GM18498 (cell line): ENCODE measurements around the gene LGALS7B.

Experiments used
- ATAC-seq: cut with Tn5 transposase; IDR thresholded peaks from one replicate; pipeline ENCODE4 v1.9.1; 2021; ENCODE audit warnings: mild to moderate bottlenecking, moderate library complexity; ENCODE audit not compliant: unreplicated experiment

LGALS7B gene

DNA sequence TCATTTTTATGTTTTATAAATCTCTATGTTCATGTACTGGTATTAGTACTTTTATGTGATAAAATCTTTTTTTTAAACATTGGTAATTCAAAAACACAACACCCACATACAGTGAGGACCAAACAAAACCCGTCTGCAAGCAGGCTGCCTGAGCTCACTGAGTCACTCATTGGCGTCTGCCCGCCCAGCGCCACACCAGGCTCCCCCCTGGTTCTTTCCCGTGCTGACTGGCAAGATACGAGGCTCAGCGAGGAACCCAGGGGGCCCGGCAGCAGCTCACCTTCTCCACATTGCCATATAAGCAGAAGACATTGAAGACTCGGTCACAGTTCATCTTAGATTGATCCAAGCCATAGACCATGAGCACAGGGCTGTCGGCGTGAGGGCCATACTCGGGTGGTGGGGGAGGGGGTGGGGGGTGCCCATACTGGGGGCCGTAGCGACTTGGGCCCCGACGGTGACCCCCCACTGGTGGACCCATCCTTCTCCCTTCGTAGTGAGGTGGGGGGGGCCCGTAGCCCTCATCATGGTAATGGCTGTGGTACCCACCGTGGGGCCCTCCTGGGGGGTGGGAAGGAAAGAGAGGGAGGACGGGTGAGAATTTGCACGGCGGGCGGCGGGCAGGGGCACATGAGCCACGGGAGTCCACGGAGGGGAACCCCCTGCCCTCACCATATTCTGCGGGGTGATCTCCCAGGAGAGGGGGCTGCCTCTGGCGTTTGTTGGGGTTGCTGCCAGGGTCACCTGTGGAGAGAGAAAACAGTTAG, 51.0 kb downstream of the LGALS7B start:
- no peak for ATAC-seq

DNA sequence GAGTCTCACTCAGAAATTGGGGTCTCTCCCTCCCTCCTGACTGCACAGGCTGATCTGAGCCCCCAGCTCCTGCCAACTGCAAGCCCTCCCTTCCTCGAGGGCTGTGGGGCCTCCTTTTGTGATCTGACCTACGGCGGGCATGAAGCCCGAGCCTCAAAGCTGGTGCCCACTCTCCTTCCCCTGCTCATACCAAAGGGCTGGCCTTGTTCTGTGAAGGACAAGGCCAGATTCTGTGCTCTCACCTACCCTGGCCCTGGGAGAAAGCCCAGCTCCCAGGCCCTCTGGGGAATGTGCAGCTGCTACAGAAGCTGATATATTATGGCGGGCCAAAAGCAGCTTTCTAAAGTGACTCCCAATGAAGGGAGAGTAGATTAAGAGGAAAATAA, 51.6 kb downstream of the LGALS7B start:
- no peak for ATAC-seq
